Stromal cell of bone marrow (primary cell): ENCODE data around the gene GNAT2.

Experiments used
- DNase-seq: peaks from one replicate; pipeline ENCODE4 v3.0.0-alpha.2; 2012; ENCODE audit warnings: low read depth

Gene GNAT2

GRCh38 chr1:109641861-109642260 lies 22.4 kb upstream of the GNAT2 start:
- no peak for DNase-seq

- no peak for DNase-seq
Measured at GRCh38 chr1:109641078-109641740, 21.8 kb upstream of the GNAT2 start.

GRCh38 chr1:109640285-109640865 lies 21.0 kb upstream of the GNAT2 start:
- peak; percentile 34 for DNase-seq

GRCh38 chr1:109639841-109640184 lies 20.4 kb upstream of the GNAT2 start:
- no peak for DNase-seq

GRCh38 chr1:109639063-109639840 lies 19.8 kb upstream of the GNAT2 start:
- DNase-seq: no peak

- no peak for DNase-seq
Measured at GRCh38 chr1:109637446-109637845, 18.0 kb upstream of the GNAT2 start.

- peak; percentile 62 for DNase-seq
Measured at GRCh38 chr1:109636201-109636952, 17.0 kb upstream of the GNAT2 start.

- no peak for DNase-seq
Measured at GRCh38 chr1:109635862-109636200, 16.4 kb upstream of the GNAT2 start.

- DNase-seq: no peak
Measured at GRCh38 chr1:109634771-109635750, 15.6 kb upstream of the GNAT2 start.

GRCh38 chr1:109634292-109634691 lies 14.9 kb upstream of the GNAT2 start:
- no peak for DNase-seq

- DNase-seq: no peak
Measured at GRCh38 chr1:109632671-109633346, 13.4 kb upstream of the GNAT2 start.

- no peak for DNase-seq
Measured at GRCh38 chr1:109631513-109632505, 12.4 kb upstream of the GNAT2 start.

GRCh38 chr1:109630898-109631512 lies 11.6 kb upstream of the GNAT2 start:
- DNase-seq: no peak

- no peak for DNase-seq
Measured at GRCh38 chr1:109630081-109630897, 10.9 kb upstream of the GNAT2 start.

GRCh38 chr1:109629372-109630030 lies 10.1 kb upstream of the GNAT2 start:
- no peak for DNase-seq

GRCh38 chr1:109628540-109629321 lies 9.3 kb upstream of the GNAT2 start:
- no peak for DNase-seq
